ENCODE data around the gene MYO18A. TPM values are rescaled to one million over a fixed set of nuclear protein-coding genes. Genes with fewer than 3 reads are reported as not detected.

The MYO18A gene
- total and polyA plus RNA-seq, 2 of the 4 experiments (the other 2 are of a cell fraction): 22.4 to 39.1 TPM

DNA sequence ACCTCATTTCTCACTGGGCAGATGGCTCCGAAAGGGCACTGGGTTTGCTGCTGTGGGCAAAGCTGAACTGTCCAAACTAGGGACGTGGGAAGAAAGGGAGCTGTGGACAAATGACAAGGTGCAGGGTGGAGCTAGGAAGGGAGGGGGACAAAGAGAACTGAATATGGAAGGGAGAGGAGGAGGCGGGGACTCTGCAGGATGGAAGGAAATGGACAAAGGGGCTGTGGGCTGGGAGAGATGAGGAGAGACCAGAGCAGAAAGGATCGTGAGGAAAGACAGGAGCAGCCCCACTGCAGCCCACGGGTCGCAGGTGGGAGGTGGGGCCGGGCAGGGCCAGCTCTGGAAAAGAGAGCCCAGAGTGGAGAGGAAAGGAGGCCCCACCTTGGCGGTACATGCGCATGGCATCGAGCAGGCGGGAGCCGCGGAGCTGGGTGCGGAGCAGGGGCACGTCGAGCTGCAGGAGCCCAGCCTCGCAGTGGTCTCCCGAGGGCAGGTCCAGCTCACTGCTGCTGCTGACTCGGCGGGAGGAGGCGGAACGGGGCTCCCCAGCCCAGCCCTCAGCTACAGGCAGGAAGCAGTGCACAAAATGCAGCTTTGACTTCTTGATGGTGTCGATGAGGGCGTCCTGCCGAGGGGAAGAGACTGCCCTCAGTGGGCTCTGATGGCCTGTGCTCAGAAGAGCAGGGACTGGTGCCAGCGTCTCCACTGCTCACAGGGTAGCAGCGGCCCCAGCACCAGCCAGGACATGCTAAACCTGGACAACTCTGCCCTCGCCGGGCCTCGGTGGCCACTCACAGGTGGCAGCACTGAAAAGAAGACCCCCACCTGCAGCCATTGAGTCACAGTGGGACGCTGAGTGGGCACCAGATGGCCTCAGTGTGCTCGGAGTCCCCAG lies 70.5 kb downstream of the MYO18A start:
- Histone ChIP-seq H4K91ac (ENCODE audit: insufficient read depth, low read depth, low read length) (no peak overlapping the region), H3K36me3 (ENCODE audit: control insufficient read depth, insufficient read depth, low read length) (peaks cover 56% of the 10 kb centered on the region), H3K14ac (replicated peaks; ENCODE audit: low read depth, low read length) (no peak overlapping the region), H3K18ac (ENCODE audit: low read depth, low read length) (no peak overlapping the region), H3K27ac (ENCODE audit: insufficient read depth, low read length) (no peak overlapping the region), H3K4me3 (ENCODE audit: insufficient read depth, low read depth, low read length) (no peak overlapping the region), H2BK20ac (ENCODE audit: low read depth, low read length) (no peak overlapping the region), H4K8ac (ENCODE audit: low read depth in 2 of 2, low read length in 2 of 2) (no peak overlapping the region), H3K23ac (ENCODE audit: low read depth, low read length) (no peak overlapping the region), H2BK5ac (ENCODE audit: low read depth, low read length, poor library complexity, severe bottlenecking) (no peak overlapping the region), H3K9me1 (ENCODE audit: insufficient read depth, low read length) (no peaks in the 10 kb centered on the region), H4K20me1 (ENCODE audit: insufficient read depth, low read length) (no peaks in the 10 kb centered on the region), H3K27me3 (ENCODE audit: control insufficient read depth, insufficient read depth, low read length) (no peaks in the 10 kb centered on the region), H3K4me1 (ENCODE audit: control insufficient read depth, insufficient read depth, low read length) (peaks cover 5% of the 10 kb centered on the region), H3K56ac (ENCODE audit: extremely low read depth, insufficient read depth, low read length) (no peak overlapping the region), H2BK120ac (ENCODE audit: low read depth, low read length) (no peak overlapping the region), H3K9me3 (ENCODE audit: control insufficient read depth, insufficient read depth, low read length) (no peaks in the 10 kb centered on the region), H2AK9ac (replicated peaks; ENCODE audit: low read depth, low read length, poor library complexity) (no peak overlapping the region), H4K5ac (ENCODE audit: low read depth, low read length) (no peak overlapping the region), H2BK15ac (ENCODE audit: low read depth, low read length) (no peak overlapping the region), H3K79me1 (ENCODE audit: low read depth in 1 of 2, low read length in 2 of 2) (no peaks in the 10 kb centered on the region), H3K4ac (ENCODE audit: low read depth, low read length) (no peak overlapping the region), H2AK5ac (ENCODE audit: low read depth, low read length) (no peak overlapping the region), H2AFZ (replicated peaks; ENCODE audit: low read length, poor library complexity) (no peak overlapping the region), H3K4me2 (ENCODE audit: low read depth, low read length) (no peak overlapping the region), H3K9ac (ENCODE audit: low read depth, low read length) (no peak overlapping the region)
- ATAC-seq (ENCODE audit: low read depth) (no peak), DNase-seq (no peak)
- ChIA-PET CTCF (interaction anchor here (0.6 to 1.4 kb wide), 3 partner anchors 14 to 383 kb away, joined by 3 read pairs; no protein-coding TSS in a partner anchor), POLR2A (ENCODE audit: unreplicated experiment) (no interaction called here)
- TF ChIP-seq RFX5 (IDR thresholded peaks at IDR 0.05; ENCODE audit: low read depth, low read length): no peak
- no peak for TF ChIP-seq MAZ (IDR thresholded peaks at IDR 0.05; ENCODE audit: borderline replicate concordance, low read depth, low read length)
- no peak for TF ChIP-seq NFE2L2 (IDR thresholded peaks at IDR 0.05; ENCODE audit: low read depth, low read length)
- no peak for TF ChIP-seq POLR2A (IDR thresholded peaks at IDR 0.05; ENCODE audit: low read depth, low read length)
- no peak for TF ChIP-seq RAD21 (IDR thresholded peaks at IDR 0.05; ENCODE audit: low read length)
- no peak for TF ChIP-seq BHLHE40 (IDR thresholded peaks at IDR 0.05; ENCODE audit: low read depth, low read length)
- 80% methylated on average over 19 of the region's 32 CpGs; no CpG with 5 or more reads in 1 of the 2 experiments for WGBS, 2 experiments (ENCODE audit: extremely low coverage in 2 of 2, insufficient read length in 1 of 2)
- BruUV-seq (replicated peaks): no TSS peak
- dilution Hi-C loops (cut with HindIII; ENCODE audit: low sequenced_read_pairs, unreplicated experiment) (no loop called here), in situ Hi-C loops (cut with MboI; ENCODE audit: low sequenced_read_pairs) (loop anchor here (5.0 to 10.0 kb wide), 3 partner anchors 65 to 375 kb away; partner anchors contain the start of gene PIPOX), intact Hi-C loops (cut with micrococcal nuclease) (loop anchor here (2.0 kb wide), 1 partner anchor 383 kb away; the partner anchor contains the start of gene TLCD1)

Measured in IMR-90 (cell line).